MM.1S (cell line): ENCODE data around the gene ZFAND6.

Source experiments
- DNase-seq: peaks from one replicate; pipeline ENCODE4 v3.0.0-alpha.2; 2015
- H2AFZ ChIP-seq: fragments of 300-600 bp; sonication (generic); 2 replicates; pipeline ENCODE4 v1.6.0; 2016; ENCODE audit warnings: antibody characterized with exemption, low read length
- H3F3A ChIP-seq: fragments of 300-600 bp; sonication (generic); 2 replicates; pipeline ENCODE4 v1.6.1; 2016; ENCODE audit warnings: mild to moderate bottlenecking, antibody characterized with exemption, low read length, moderate library complexity, mixed read lengths; ENCODE audit not compliant: insufficient read depth
- H3K27ac ChIP-seq: fragments of 300-600 bp; sonication (generic); 2 replicates; pipeline ENCODE4 v1.5.1; 2016; ENCODE audit warnings: mild to moderate bottlenecking, low read length
- H3K27me3 ChIP-seq: fragments of 300-600 bp; sonication (generic); replicated peaks from 2 replicates; pipeline ENCODE4 v1.6.0; 2016; ENCODE audit warnings: low read length; ENCODE audit not compliant: insufficient read depth
- H3K36me3 ChIP-seq: fragments of 300-600 bp; sonication (generic); replicated peaks from 2 replicates; pipeline ENCODE4 v1.6.1; 2016; ENCODE audit warnings: mild to moderate bottlenecking, low read length, mixed read lengths; ENCODE audit not compliant: insufficient read depth
- H3K4me1 ChIP-seq: fragments of 300-600 bp; sonication (generic); 2 replicates; pipeline ENCODE4 v1.6.1; 2016; ENCODE audit warnings: low read length, mixed read lengths
- H3K4me2 ChIP-seq: fragments of 300-600 bp; sonication (generic); 2 replicates; pipeline ENCODE4 v1.6.0; 2016; ENCODE audit warnings: low read depth, low read length
- H3K4me3 ChIP-seq: fragments of 300-600 bp; sonication (generic); 2 replicates; pipeline ENCODE4 v1.5.1; 2016; ENCODE audit warnings: low read length, mixed read lengths
- H3K79me2 ChIP-seq: fragments of 300-600 bp; sonication (generic); 2 replicates; pipeline ENCODE4 v1.6.1; 2016; ENCODE audit warnings: mixed run types, low read length, mixed read lengths
- H3K9ac ChIP-seq: fragments of 300-600 bp; sonication (generic); 2 replicates; pipeline ENCODE4 v1.6.1; 2016; ENCODE audit warnings: low read length, mixed read lengths
- H3K9me2 ChIP-seq: fragments of 300-600 bp; sonication (generic); replicated peaks from 2 replicates; pipeline ENCODE4 v1.6.1; 2016; ENCODE audit warnings: mild to moderate bottlenecking, low read length, mixed read lengths; ENCODE audit not compliant: insufficient read depth
- H3K9me3 ChIP-seq: fragments of 300-600 bp; sonication (generic); replicated peaks from 2 replicates; pipeline ENCODE4 v1.6.1; 2016; ENCODE audit warnings: mild to moderate bottlenecking, low read length, mixed read lengths; ENCODE audit not compliant: insufficient read depth
- H4K20me1 ChIP-seq: fragments of 300-600 bp; sonication (generic); 2 replicates; pipeline ENCODE4 v1.6.1; 2016; ENCODE audit warnings: mild to moderate bottlenecking, low read length, moderate library complexity, mixed read lengths; ENCODE audit not compliant: insufficient read depth
- CTCF ChIP-seq: fragments of 300-600 bp; sonication (generic); IDR thresholded peaks from 2 replicates; pipeline ENCODE4 v1.5.1; 2016; ENCODE audit warnings: antibody characterized with exemption, low read length, mixed read lengths
- EZH2 ChIP-seq: fragments of 300-600 bp; sonication (generic); optimal IDR thresholded peaks from 2 replicates; pipeline ENCODE3; 2017; ENCODE audit warnings: low read depth, mild to moderate bottlenecking, antibody characterized with exemption, low read length, mixed read lengths
- EZH2phosphoT487 ChIP-seq: fragments of 300-600 bp; sonication (generic); IDR thresholded peaks from 2 replicates; pipeline ENCODE4 v1.6.1; 2018; ENCODE audit warnings: antibody characterized with exemption, low read length

The ZFAND6 gene

GRCh38 chr15:80118956-80119355 lies 59.5 kb downstream of the ZFAND6 start:
- TF ChIP-seq EZH2 = no peak
- TF ChIP-seq CTCF = no peak
- TF ChIP-seq EZH2phosphoT487 = no peak
- no peak overlapping the region for H3K4me2 ChIP-seq
- H3F3A ChIP-seq = no peaks in the 10 kb centered on the region
- H3K27me3 ChIP-seq = no peaks in the 10 kb centered on the region
- H2AFZ ChIP-seq = no peak overlapping the region
- H3K9me2 ChIP-seq = no peaks in the 10 kb centered on the region
- no peak overlapping the region for H3K27ac ChIP-seq
- peaks cover 32% of the 10 kb centered on the region for H3K79me2 ChIP-seq
- H3K9me3 ChIP-seq = no peaks in the 10 kb centered on the region
- H3K36me3 ChIP-seq = 0 out of 2 replicates have a peak, but pooled peaks cover 6% of the 10 kb centered on the region
- no peak overlapping the region for H3K4me3 ChIP-seq
- no peaks in the 10 kb centered on the region for H4K20me1 ChIP-seq
- no peak for DNase-seq
- no peaks in the 10 kb centered on the region for H3K4me1 ChIP-seq
- H3K9ac ChIP-seq = no peak overlapping the region

- H3K9me2 ChIP-seq = no peaks in the 10 kb centered on the region
- no peaks in the 10 kb centered on the region for H3K4me1 ChIP-seq
- no peaks in the 10 kb centered on the region for H4K20me1 ChIP-seq
- no peaks in the 10 kb centered on the region for H3K27me3 ChIP-seq
- no peaks in the 10 kb centered on the region for H3F3A ChIP-seq
- TF ChIP-seq EZH2phosphoT487 (no peak), EZH2 (no peak), CTCF (no peak)
- H3K9me3 ChIP-seq = no peaks in the 10 kb centered on the region
- peaks cover 17% of the 10 kb centered on the region for H3K79me2 ChIP-seq
- H3K9ac ChIP-seq = no peak overlapping the region
- no peak overlapping the region for H2AFZ ChIP-seq
- H3K4me3 ChIP-seq = no peak overlapping the region
- H3K36me3 ChIP-seq = 0 out of 2 replicates have a peak, but pooled peaks cover 6% of the 10 kb centered on the region
- no peak overlapping the region for H3K4me2 ChIP-seq
- no peak overlapping the region for H3K27ac ChIP-seq
- no peak for DNase-seq
Measured at GRCh38 chr15:80120636-80121035, 61.2 kb downstream of the ZFAND6 start.

GRCh38 chr15:80121546-80121945 lies 62.1 kb downstream of the ZFAND6 start:
- no peaks in the 10 kb centered on the region for H3K9me2 ChIP-seq
- no peaks in the 10 kb centered on the region for H4K20me1 ChIP-seq
- H3K27me3 ChIP-seq = no peaks in the 10 kb centered on the region
- H3K4me2 ChIP-seq = no peak overlapping the region
- TF ChIP-seq EZH2 (no peak), CTCF (no peak), EZH2phosphoT487 (no peak)
- DNase-seq = no peak
- 0 out of 2 replicates have a peak, but pooled peaks cover 9% of the 10 kb centered on the region for H3K36me3 ChIP-seq
- no peak overlapping the region for H3K4me3 ChIP-seq
- peaks cover 12% of the 10 kb centered on the region for H3K79me2 ChIP-seq
- H2AFZ ChIP-seq = no peak overlapping the region
- H3K9ac ChIP-seq = no peak overlapping the region
- H3F3A ChIP-seq = no peaks in the 10 kb centered on the region
- no peaks in the 10 kb centered on the region for H3K9me3 ChIP-seq
- H3K27ac ChIP-seq = no peak overlapping the region
- H3K4me1 ChIP-seq = no peaks in the 10 kb centered on the region
